ENCODE data around the gene G6PC1. TPM values are rescaled to one million over a fixed set of nuclear protein-coding genes. Genes with fewer than 3 reads are reported as not detected.

Gene G6PC1
- total and polyA plus RNA-seq, 2 of the 13 experiments (the other 11 are each of a cell fraction or from before 2014, with no cell fraction given), result 1.7 to 37.9 TPM

- no peak for TF ChIP-seq CREB3 (CRISPR knock-in tag; IDR thresholded peaks at IDR 0.05)
- no peak for TF ChIP-seq KLF15 (CRISPR knock-in tag; IDR thresholded peaks at IDR 0.05; ENCODE audit: borderline replicate concordance)
- TF ChIP-seq ZFX (CRISPR knock-in tag; IDR thresholded peaks at IDR 0.05; ENCODE audit: low read depth), result peak; percentile 33
- peak; percentile 42; the same call in 1 of the 2 replicates for TF ChIP-seq UBTF (CRISPR knock-in tag; IDR thresholded peaks at IDR 0.05)
- no peak for TF ChIP-seq ATF3 (CRISPR knock-in tag; IDR thresholded peaks at IDR 0.05)
- no peak for TF ChIP-seq ZGPAT (CRISPR knock-in tag; IDR thresholded peaks at IDR 0.05)
- peak; percentile 15; the same call in 1 of the 2 replicates for TF ChIP-seq ZNF501 (CRISPR knock-in tag; IDR thresholded peaks at IDR 0.05)
- TF ChIP-seq NFE2 (CRISPR knock-in tag; IDR thresholded peaks at IDR 0.05), result no peak
- TF ChIP-seq TCF7 (IDR thresholded peaks at IDR 0.05; ENCODE audit: low read depth), result peak; percentile 66; the same call in 1 of the 2 replicates
- TF ChIP-seq TBX2 (CRISPR knock-in tag; IDR thresholded peaks at IDR 0.05; ENCODE audit: borderline replicate concordance), result 0 out of 2 replicates have a peak, but pooled peaks have one; percentile 51
- TF ChIP-seq GATAD2A (CRISPR knock-in tag; IDR thresholded peaks at IDR 0.05), result peak; percentile 91
- TF ChIP-seq FOXJ3 (CRISPR knock-in tag; IDR thresholded peaks at IDR 0.05; ENCODE audit: borderline replicate concordance), result peak; percentile 45; the same call in 1 of the 2 replicates
- TF ChIP-seq MTF2 (CRISPR knock-in tag; IDR thresholded peaks at IDR 0.05; ENCODE audit: borderline replicate concordance), result no peak
- 0 out of 2 replicates have a peak, but pooled peaks have one; percentile 20 for TF ChIP-seq SMC3 (IDR thresholded peaks at IDR 0.05; ENCODE audit: low read length)
- peak; percentile 81; the same call in 1 of the 2 replicates for TF ChIP-seq AKAP8 (CRISPR knock-in tag; IDR thresholded peaks at IDR 0.05)
- TF ChIP-seq ZNF687 (CRISPR knock-in tag; IDR thresholded peaks at IDR 0.05), result peak; percentile 63
- TF ChIP-seq TARDBP (CRISPR knock-in tag; IDR thresholded peaks at IDR 0.05), result 0 out of 2 replicates have a peak, but pooled peaks have one; percentile 33
- TF ChIP-seq E2F5 (CRISPR knock-in tag; conservative IDR thresholded peaks at IDR 0.05), result no peak
- no peak for TF ChIP-seq ZNF839 (CRISPR knock-in tag; IDR thresholded peaks at IDR 0.05; ENCODE audit: borderline replicate concordance)
Observed at GRCh38 chr17:42920106-42920900, 19.7 kb downstream of the G6PC1 start (continued).

Measured in HepG2 (cell line).